T follicular helper cell (primary cell): ENCODE results near the gene THSD7A.

ENCODE experiments used
- DNase-seq: peaks from one replicate; pipeline ENCODE4 v3.0.0-alpha.2; 2020; ENCODE audit warnings: low read depth

Gene THSD7A

GRCh38 chr7:11332186-11332864 is 499.7 kb downstream of the THSD7A start:
- no peak for DNase-seq

GRCh38 chr7:11331128-11332102 is 500.6 kb downstream of the THSD7A start:
- DNase-seq, result no peak

GRCh38 chr7:11330717-11331116 is 501.3 kb downstream of the THSD7A start:
- DNase-seq, result no peak

- DNase-seq, result no peak
Measured at GRCh38 chr7:11330208-11330607, 501.8 kb downstream of the THSD7A start.

- DNase-seq, result no peak
Measured at GRCh38 chr7:11329626-11330025, 502.4 kb downstream of the THSD7A start.

GRCh38 chr7:11328309-11328708 is 503.7 kb downstream of the THSD7A start:
- DNase-seq, result no peak

- DNase-seq, result no peak
Measured at GRCh38 chr7:11327633-11328032, 504.4 kb downstream of the THSD7A start.
